ENCODE measurements around the gene ANKRD33B.

ANKRD33B gene

DNA sequence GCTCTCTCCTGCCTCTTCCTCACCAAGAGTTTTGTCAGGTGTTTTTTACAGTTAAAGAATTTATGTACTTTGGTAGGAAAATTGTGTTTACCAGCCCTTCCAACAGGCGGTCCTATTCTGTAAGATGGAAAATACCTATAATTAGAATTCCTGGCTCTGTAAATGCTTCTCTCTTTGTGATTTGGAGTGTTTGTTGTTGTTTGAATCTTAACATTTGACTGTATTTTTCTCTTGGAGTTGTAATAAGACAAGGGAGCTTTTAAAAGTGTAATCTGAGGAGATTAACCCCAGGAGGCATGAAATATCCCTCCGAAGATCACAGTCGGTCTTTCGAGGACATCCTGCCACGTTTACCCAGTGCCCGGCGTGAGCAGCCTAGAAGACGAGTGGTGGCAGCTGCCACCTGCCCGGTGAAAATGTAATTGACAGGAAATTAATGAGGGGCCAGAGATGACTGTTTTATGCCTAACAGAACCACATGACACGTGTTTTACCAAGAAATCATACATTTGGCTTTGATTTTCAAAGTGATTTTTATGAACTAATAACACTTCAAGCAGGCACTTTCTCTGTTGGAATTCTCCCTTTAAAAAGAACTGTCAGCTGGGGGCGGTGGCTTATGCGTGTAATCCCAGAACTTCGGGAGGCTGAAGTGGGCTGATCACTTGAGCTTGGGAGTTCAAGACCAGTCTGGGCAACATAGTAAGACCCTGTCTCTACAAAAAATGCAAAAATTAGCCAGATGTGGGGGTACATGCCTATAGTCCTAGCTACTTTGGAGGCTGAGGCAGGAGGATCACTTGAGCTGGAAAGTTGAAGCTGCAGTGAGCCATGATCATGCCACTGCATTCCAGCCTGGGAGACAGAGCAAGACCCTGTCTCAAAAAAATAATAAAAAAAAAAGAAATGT, 20.0 kb downstream of the ANKRD33B start:
- no peaks in the 10 kb centered on the region for H3K36me3 ChIP-seq (ENCODE audit: insufficient read depth, low read length)
- no peaks in the 10 kb centered on the region for H3K9me3 ChIP-seq (ENCODE audit: low read length)
- peaks cover 0 to 3% of the 10 kb centered on the region in 2 donors for H3K27me3 ChIP-seq (ENCODE audit: control insufficient read depth in 1 of 2, insufficient read depth in 2 of 2, low read length in 2 of 2)
- H3K4me3 ChIP-seq (ENCODE audit: low read depth in 1 of 2, low read length in 2 of 2), result no peak overlapping the region
- no peak overlapping the region for H3K9ac ChIP-seq (ENCODE audit: low read length)
- no peak overlapping the region for H3K27ac ChIP-seq (ENCODE audit: low read depth, low read length)
- H3K4me1 ChIP-seq (ENCODE audit: insufficient read depth, low read length), result no peaks in the 10 kb centered on the region

DNA sequence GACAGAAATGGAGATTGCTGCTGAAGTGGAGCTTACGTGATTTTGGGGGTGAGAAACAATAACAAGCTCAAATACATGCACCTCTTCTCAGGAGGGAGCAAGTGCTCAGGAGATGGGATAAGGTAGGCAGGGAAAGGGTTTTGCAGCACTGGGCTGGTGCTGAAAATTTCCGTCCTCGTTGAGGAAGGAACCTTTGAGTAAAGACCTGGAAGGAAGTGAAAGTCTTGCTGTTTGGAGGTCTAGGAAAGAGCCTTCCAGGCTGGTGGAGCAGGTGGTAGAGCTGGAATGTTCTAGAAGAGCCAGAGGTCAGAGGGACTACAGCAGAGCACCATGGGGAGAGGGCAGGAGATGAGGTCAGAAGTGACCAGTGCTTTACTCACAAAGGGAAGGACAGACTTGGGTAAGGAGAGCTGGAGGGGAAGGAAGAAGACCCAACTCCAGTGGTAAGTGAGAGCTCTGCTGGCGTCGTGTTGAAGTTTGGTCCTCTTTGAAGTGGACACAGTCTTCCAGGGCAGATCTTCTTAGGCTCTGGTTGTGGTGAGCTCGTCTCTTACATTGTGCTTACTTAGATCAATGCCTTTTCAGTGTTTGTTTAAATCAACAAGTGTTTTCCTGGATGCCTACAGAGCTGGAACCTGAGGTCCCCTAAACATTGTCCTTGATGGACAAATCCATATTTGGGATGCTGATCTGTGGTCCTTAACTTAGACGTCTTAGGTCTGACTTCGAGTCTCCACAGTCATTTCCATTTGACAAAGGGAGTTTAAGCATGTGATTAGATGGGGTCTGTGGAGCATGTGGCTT, 21.0 kb downstream of the ANKRD33B start:
- H3K4me1 ChIP-seq (ENCODE audit: insufficient read depth, low read length), result no peaks in the 10 kb centered on the region

DNA sequence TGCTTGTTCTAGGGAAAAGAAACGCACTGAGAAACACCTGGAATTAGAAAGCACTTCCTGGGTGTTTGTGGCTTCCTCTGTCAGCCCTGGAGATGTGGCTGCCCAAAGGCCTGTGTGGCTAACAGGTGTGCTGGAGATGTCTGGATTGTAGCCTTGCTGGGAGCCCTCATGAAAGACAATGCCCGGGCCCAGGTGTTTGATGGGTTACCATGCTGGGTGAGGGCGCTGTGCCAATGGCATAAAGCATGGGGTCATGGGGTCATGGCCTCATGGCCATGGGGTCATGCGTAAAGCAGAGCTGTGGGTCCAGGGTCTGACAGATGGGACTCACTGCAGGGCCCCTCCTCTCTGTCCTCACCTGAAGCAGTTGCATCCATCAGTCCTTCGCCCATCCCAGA, 21.6 kb downstream of the ANKRD33B start:
- Histone ChIP-seq H3K4me3 (ENCODE audit: low read depth in 1 of 2, low read length in 2 of 2) (no peak overlapping the region), H3K4me1 (ENCODE audit: insufficient read depth, low read length) (no peaks in the 10 kb centered on the region), H3K27me3 (ENCODE audit: control insufficient read depth in 1 of 2, insufficient read depth in 2 of 2, low read length in 2 of 2) (no peaks in the 10 kb centered on the region), H3K27ac (ENCODE audit: low read depth, low read length) (no peak overlapping the region), H3K36me3 (ENCODE audit: insufficient read depth, low read length) (no peaks in the 10 kb centered on the region), H3K9me3 (ENCODE audit: low read length) (no peaks in the 10 kb centered on the region), H3K9ac (ENCODE audit: low read length) (no peak overlapping the region)

More for the DNA sequence above, 21.0 kb downstream of the ANKRD33B start:
- Histone ChIP-seq H3K36me3 (ENCODE audit: insufficient read depth, low read length) (no peaks in the 10 kb centered on the region), H3K27ac (ENCODE audit: low read depth, low read length) (no peak overlapping the region), H3K4me3 (ENCODE audit: low read depth in 1 of 2, low read length in 2 of 2) (no peak overlapping the region), H3K9ac (ENCODE audit: low read length) (no peak overlapping the region), H3K27me3 (ENCODE audit: control insufficient read depth in 1 of 2, insufficient read depth in 2 of 2, low read length in 2 of 2) (peaks cover 0 to under 1% of the 10 kb centered on the region in 2 donors), H3K9me3 (ENCODE audit: low read length) (no peaks in the 10 kb centered on the region)

DNA sequence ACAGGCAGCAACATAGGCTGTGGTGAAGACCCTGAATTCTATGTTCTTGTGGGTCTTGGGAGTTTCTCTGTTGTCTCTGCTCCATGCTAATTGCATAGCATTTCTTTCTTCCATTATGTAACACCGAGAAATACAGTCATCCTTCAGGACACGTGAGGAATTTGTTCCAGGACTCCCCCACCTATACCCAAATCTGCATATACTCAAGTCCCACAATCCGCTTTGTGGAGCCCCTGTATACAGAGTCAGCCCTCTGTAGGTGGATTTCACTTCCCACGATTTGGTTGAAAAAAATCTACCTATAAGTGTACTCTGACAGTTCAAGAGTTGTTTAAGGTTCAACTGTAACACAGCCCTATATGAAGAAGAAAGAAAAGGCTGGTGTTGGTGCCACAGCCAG, 22.1 kb downstream of the ANKRD33B start:
- H3K27me3 ChIP-seq (ENCODE audit: control insufficient read depth in 1 of 2, insufficient read depth in 2 of 2, low read length in 2 of 2), result no peaks in the 10 kb centered on the region
- no peak overlapping the region for H3K9ac ChIP-seq (ENCODE audit: low read length)
- H3K4me1 ChIP-seq (ENCODE audit: insufficient read depth, low read length), result no peaks in the 10 kb centered on the region
- H3K9me3 ChIP-seq (ENCODE audit: low read length), result no peaks in the 10 kb centered on the region
- H3K36me3 ChIP-seq (ENCODE audit: insufficient read depth, low read length), result no peaks in the 10 kb centered on the region
- no peak overlapping the region for H3K27ac ChIP-seq (ENCODE audit: low read depth, low read length)
- H3K4me3 ChIP-seq (ENCODE audit: low read depth in 1 of 2, low read length in 2 of 2), result no peak overlapping the region

DNA sequence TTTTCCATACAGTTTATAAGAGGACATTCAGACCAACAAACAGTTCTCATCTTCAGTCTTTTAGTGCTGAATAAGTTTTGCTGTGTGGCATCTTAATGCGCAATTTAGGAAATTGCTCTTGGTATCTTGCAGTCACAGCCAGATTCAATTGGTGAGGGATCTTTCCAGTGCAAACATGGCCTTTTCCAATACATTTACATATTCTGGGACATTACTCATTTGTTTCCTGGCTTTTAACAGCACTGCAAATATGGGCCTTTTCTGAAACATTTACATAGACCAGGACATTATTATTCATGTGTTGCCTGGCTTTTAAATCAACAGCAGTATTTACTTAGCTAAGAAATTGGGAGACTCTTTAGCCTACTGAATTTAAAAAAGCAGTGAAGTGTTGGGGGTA, 22.7 kb downstream of the ANKRD33B start:
- Histone ChIP-seq H3K4me3 (ENCODE audit: low read depth in 1 of 2, low read length in 2 of 2) (no peak overlapping the region), H3K9ac (ENCODE audit: low read length) (no peak overlapping the region), H3K9me3 (ENCODE audit: low read length) (no peaks in the 10 kb centered on the region), H3K27me3 (ENCODE audit: control insufficient read depth in 1 of 2, insufficient read depth in 2 of 2, low read length in 2 of 2) (no peaks in the 10 kb centered on the region), H3K36me3 (ENCODE audit: insufficient read depth, low read length) (no peaks in the 10 kb centered on the region), H3K4me1 (ENCODE audit: insufficient read depth, low read length) (no peaks in the 10 kb centered on the region), H3K27ac (ENCODE audit: low read depth, low read length) (no peak overlapping the region)

DNA sequence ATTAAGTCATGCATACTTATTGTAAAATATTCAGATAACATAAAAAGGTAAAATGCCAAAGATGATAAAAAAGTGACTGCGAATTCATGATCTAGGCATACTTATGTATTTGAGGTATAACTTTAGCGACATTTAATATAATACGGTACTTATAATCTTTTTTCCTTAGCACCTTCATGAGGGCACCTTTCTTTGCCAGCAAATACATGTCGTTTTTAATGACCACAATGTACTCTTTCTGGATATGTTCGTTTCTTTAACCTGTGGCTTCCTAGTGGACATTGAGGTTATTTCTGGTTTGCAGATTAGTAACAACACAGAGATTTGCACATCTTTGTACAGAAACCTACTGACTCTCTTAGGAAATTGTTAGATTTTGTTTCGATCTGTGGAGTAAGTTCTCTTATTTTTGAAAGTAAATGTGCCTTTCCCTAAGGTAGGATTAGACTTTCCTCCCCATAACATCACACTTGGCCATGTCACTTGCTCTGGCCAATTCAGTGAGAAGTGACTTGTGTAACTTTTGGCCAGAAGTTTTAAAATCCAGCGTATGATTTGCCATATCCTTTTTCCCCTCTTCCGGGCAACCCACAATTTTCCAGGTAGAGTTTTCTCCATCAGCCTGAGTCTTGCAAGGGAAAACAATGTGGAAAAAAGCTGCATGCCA, 24.4 kb downstream of the ANKRD33B start:
- Histone ChIP-seq H3K27me3 (ENCODE audit: control insufficient read depth in 1 of 2, insufficient read depth in 2 of 2, low read length in 2 of 2) (no peaks in the 10 kb centered on the region), H3K9me3 (ENCODE audit: low read length) (no peaks in the 10 kb centered on the region), H3K4me3 (ENCODE audit: low read depth in 1 of 2, low read length in 2 of 2) (no peak overlapping the region), H3K9ac (ENCODE audit: low read length) (no peak overlapping the region), H3K4me1 (ENCODE audit: insufficient read depth, low read length) (no peaks in the 10 kb centered on the region), H3K36me3 (ENCODE audit: insufficient read depth, low read length) (no peaks in the 10 kb centered on the region), H3K27ac (ENCODE audit: low read depth, low read length) (no peak overlapping the region)

DNA sequence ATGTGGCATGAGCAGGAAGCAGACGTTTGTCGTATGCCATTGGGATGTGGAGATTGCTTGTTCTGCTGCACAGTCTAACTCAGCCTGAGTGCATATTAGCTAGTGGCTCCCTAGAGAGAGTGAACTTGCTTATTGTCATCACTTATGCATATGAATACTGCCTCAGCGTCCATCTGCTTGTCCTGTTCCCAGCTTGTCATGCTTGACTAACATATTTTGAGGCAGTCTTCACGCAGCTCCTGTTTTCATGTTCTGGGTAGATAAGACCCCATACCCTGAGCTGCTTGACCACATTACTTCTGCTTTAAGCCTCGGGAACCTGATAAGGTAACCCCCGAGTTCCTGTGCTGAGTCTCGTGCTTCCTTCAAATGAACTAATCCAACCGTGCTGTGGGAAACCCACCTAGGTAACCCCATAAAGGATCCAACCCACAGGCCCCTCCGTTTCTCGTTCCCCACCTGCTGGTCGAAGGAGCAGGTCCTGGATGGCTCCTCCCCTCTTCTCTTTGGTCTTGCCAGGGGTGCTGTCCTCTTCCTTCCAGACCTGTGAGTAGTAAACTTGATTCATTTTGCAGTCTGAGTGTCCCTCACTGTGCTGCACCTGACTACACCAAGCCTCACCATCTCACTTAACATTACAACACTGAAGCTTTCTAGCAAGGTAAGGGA, 25.0 kb downstream of the ANKRD33B start:
- H3K36me3 ChIP-seq (ENCODE audit: insufficient read depth, low read length), result no peaks in the 10 kb centered on the region
- H3K4me1 ChIP-seq (ENCODE audit: insufficient read depth, low read length), result no peaks in the 10 kb centered on the region
- no peak overlapping the region for H3K9ac ChIP-seq (ENCODE audit: low read length)
- H3K27me3 ChIP-seq (ENCODE audit: control insufficient read depth in 1 of 2, insufficient read depth in 2 of 2, low read length in 2 of 2), result no peaks in the 10 kb centered on the region
- no peak overlapping the region for H3K27ac ChIP-seq (ENCODE audit: low read depth, low read length)
- no peak overlapping the region for H3K4me3 ChIP-seq (ENCODE audit: low read depth in 1 of 2, low read length in 2 of 2)
- H3K9me3 ChIP-seq (ENCODE audit: low read length), result no peaks in the 10 kb centered on the region

DNA sequence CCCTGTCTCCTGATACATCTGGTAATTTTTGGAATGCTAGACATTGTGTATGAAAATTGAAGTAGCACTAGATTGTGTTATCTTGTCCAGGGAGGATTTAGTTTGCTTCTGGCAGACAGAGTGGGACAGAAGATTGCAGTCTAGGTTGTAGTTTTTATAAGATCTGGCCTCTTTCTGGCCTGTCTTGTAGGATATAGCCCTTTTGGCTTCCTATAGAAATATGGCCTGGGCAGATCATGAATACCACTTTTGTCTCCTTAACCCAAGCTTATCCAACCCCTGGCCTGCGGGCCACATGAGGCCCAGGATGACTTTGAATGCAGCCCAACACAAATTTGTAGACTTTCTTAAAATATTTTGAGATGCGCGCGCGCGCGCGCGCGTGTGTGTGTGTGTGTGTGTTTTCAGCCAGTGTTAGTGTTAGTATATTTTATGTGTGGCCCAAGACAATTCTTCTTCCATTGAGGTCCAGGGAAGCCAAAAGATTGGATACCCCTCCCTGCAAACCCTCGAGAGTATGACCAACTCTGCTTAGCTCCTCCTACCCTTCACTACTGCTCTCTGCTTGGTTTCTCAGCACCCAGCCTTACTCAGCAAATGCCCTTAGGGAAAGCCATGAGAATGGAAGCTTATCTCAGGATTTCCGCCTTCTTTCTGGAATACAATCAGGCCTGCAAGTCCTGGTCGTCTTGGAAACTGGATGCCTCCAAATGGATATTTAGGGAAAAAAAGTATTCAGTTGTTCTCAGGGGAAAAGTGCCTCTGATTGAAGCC, 26.5 kb downstream of the ANKRD33B start:
- H3K4me3 ChIP-seq (ENCODE audit: low read depth in 1 of 2, low read length in 2 of 2), result no peak overlapping the region
- H3K27ac ChIP-seq (ENCODE audit: low read depth, low read length), result no peak overlapping the region
- no peak overlapping the region for H3K9ac ChIP-seq (ENCODE audit: low read length)
- H3K9me3 ChIP-seq (ENCODE audit: low read length), result no peaks in the 10 kb centered on the region
- H3K4me1 ChIP-seq (ENCODE audit: insufficient read depth, low read length), result no peaks in the 10 kb centered on the region
- no peaks in the 10 kb centered on the region for H3K36me3 ChIP-seq (ENCODE audit: insufficient read depth, low read length)
- no peaks in the 10 kb centered on the region for H3K27me3 ChIP-seq (ENCODE audit: control insufficient read depth in 1 of 2, insufficient read depth in 2 of 2, low read length in 2 of 2)

DNA sequence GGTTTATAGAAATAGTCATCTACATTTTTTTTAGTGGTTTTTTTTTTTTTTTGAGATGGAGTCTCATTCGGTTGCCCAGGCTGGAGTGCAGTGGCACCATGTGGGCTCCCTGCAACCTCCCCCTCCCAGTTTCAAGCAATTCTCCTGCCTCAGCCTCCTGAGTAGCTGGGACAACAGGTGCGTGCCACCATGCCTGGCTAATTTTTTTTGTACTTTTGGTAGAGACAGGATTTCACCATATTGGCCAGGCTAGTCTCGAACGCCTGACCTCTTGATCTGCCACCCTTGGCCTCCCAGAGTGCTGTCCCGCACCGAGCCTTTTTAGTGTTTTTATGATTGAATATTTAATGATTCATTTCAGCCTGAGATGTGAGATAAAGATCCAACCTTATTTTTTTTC, 27.3 kb downstream of the ANKRD33B start:
- Histone ChIP-seq H3K9ac (ENCODE audit: low read length) (no peak overlapping the region), H3K36me3 (ENCODE audit: insufficient read depth, low read length) (no peaks in the 10 kb centered on the region), H3K4me3 (ENCODE audit: low read depth in 1 of 2, low read length in 2 of 2) (no peak overlapping the region), H3K27ac (ENCODE audit: low read depth, low read length) (no peak overlapping the region), H3K27me3 (ENCODE audit: control insufficient read depth in 1 of 2, insufficient read depth in 2 of 2, low read length in 2 of 2) (no peaks in the 10 kb centered on the region), H3K9me3 (ENCODE audit: low read length) (no peaks in the 10 kb centered on the region), H3K4me1 (ENCODE audit: insufficient read depth, low read length) (no peaks in the 10 kb centered on the region)

DNA sequence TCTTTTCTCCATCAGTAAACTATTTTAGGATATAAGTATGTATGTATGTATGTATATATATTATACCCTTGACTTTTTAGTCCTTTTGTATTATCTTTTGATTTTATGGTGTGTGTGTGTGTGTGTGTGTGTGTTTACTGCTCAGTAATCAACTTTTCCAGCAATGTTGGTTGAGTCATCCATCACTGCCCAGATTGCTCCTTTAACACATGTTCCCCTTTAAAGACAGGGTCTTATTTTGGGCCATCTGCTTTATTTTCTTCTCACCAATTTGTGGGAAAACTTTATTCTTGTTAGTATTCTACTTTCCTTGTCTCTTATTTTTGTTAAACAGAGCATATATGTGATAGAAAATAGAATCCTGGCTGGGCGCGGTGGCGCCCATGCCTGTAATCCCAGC, 28.1 kb downstream of the ANKRD33B start:
- Histone ChIP-seq H3K36me3 (ENCODE audit: insufficient read depth, low read length) (no peaks in the 10 kb centered on the region), H3K4me3 (ENCODE audit: low read depth in 1 of 2, low read length in 2 of 2) (no peak overlapping the region), H3K9ac (ENCODE audit: low read length) (no peak overlapping the region), H3K4me1 (ENCODE audit: insufficient read depth, low read length) (no peaks in the 10 kb centered on the region), H3K9me3 (ENCODE audit: low read length) (no peaks in the 10 kb centered on the region), H3K27ac (ENCODE audit: low read depth, low read length) (no peak overlapping the region), H3K27me3 (ENCODE audit: control insufficient read depth in 1 of 2, insufficient read depth in 2 of 2, low read length in 2 of 2) (no peaks in the 10 kb centered on the region)

Measured in muscle layer of colon (tissue), 2 donors.